CD14-positive monocyte (primary cell): ENCODE data around the gene IGF1. TPM values are rescaled to one million over a fixed set of nuclear protein-coding genes. Genes with fewer than 3 reads are reported as not detected.
A peak's percentile ranks its signal among the peaks of the same experiment; 100 is the strongest.

Experiments used
- DNase-seq, 3 donors: peaks; one replicate each; pipeline ENCODE4 v3.0.0-alpha.2; 2011 to 2022
- H2AFZ ChIP-seq: 2 replicates; pipeline ENCODE4 v1.6.0; 2012; ENCODE audit warnings: mild to moderate bottlenecking, low read depth, low read length, inconsistent platforms; ENCODE audit not compliant: insufficient read depth, poor library complexity, severe bottlenecking
- H3K27ac ChIP-seq, 2 donors: 1 replicate in 1 of 2; 2 replicates in 1 of 2; pipeline ENCODE4 v1.5.1; 2012 to 2013; ENCODE audit warnings: low read length in 2 of 2, control low read depth in 1 of 2, inconsistent platforms in 1 of 2, low read depth in 1 of 2, mild to moderate bottlenecking in 1 of 2
- H3K27me3 ChIP-seq, 2 donors: one replicate each; pipeline versions ENCODE4 v1.6.0 to v1.6.1; 2011 to 2013; ENCODE audit warnings: low read length in 2 of 2; ENCODE audit not compliant: control insufficient read depth in 2 of 2, insufficient read depth in 2 of 2
- H3K36me3 ChIP-seq, 2 donors: replicated peaks in 1 of 2; 1 replicate in 1 of 2; 2 replicates in 1 of 2; pipeline versions ENCODE4 v1.5.1 to v1.6.1; 2012 to 2013; ENCODE audit warnings: low read length in 2 of 2, control low read depth in 1 of 2, inconsistent platforms in 1 of 2, mild to moderate bottlenecking in 1 of 2; ENCODE audit not compliant: insufficient read depth in 2 of 2, control insufficient read depth in 1 of 2
- H3K4me1 ChIP-seq, 2 donors: 1 replicate in 1 of 2; 2 replicates in 1 of 2; pipeline versions ENCODE4 v1.5.1 to v1.6.1; 2012 to 2013; ENCODE audit warnings: low read length in 2 of 2, control low read depth in 1 of 2, inconsistent platforms in 1 of 2, mild to moderate bottlenecking in 1 of 2, moderate library complexity in 1 of 2; ENCODE audit not compliant: insufficient read depth in 2 of 2, control insufficient read depth in 1 of 2
- H3K4me2 ChIP-seq: replicated peaks from 2 replicates; pipeline ENCODE3; 2012; ENCODE audit warnings: low read length, moderate library complexity, mild to moderate bottlenecking; ENCODE audit not compliant: poor library complexity, severe bottlenecking; ENCODE audit errors: extremely low read depth
- H3K4me3 ChIP-seq, 3 experiments: fragments of 200-600 bp in 1 of 3; sonication (generic) in 1 of 3; replicated peaks in 1 of 3; 1 replicate in 2 of 3; 2 replicates in 1 of 3; pipeline ENCODE4 v1.5.1; 2011 to 2013; ENCODE audit warnings: low read length in 3 of 3, mild to moderate bottlenecking in 3 of 3, control low read depth in 2 of 3, low read depth in 2 of 3, inconsistent platforms in 1 of 3, moderate library complexity in 1 of 3
- H3K79me2 ChIP-seq: 2 replicates; pipeline ENCODE4 v1.6.0; 2012; ENCODE audit warnings: mild to moderate bottlenecking, control low read depth, inconsistent platforms, low read length, moderate library complexity; ENCODE audit not compliant: insufficient read depth
- H3K9ac ChIP-seq: 2 replicates; pipeline ENCODE4 v1.6.0; 2017; ENCODE audit warnings: low read length, mild to moderate bottlenecking; ENCODE audit not compliant: insufficient read depth, poor library complexity, severe bottlenecking
- H3K9me3 ChIP-seq, 2 donors: replicated peaks in 1 of 2; 1 replicate in 1 of 2; 2 replicates in 1 of 2; pipeline versions ENCODE4 v1.5.1 to v1.6.1; 2012 to 2013; ENCODE audit warnings: low read length in 2 of 2, control low read depth in 1 of 2; ENCODE audit not compliant: control insufficient read depth in 1 of 2, insufficient read depth in 1 of 2
- H4K20me1 ChIP-seq: 2 replicates; pipeline ENCODE4 v1.6.0; 2012; ENCODE audit warnings: mild to moderate bottlenecking, low read length, control low read depth, moderate library complexity; ENCODE audit not compliant: insufficient read depth
- H3K27ac Mint-ChIP-seq, 7 donors: one replicate each; pipeline ENCODE4 v1.8.0; 2020; ENCODE audit warnings: mild to moderate bottlenecking in 7 of 7, mixed read lengths in 7 of 7, moderate library complexity in 6 of 7, inconsistent platforms in 2 of 7
- H3K27me3 Mint-ChIP-seq, 3 donors: one replicate each; pipeline ENCODE4 v1.8.0; 2021 to 2022; ENCODE audit warnings: low read depth in 3 of 3, mild to moderate bottlenecking in 3 of 3, mixed read lengths in 3 of 3, moderate library complexity in 3 of 3, inconsistent platforms in 1 of 3
- H3K36me3 Mint-ChIP-seq, 2 donors: one replicate each; pipeline ENCODE4 v1.8.0; 2020; ENCODE audit warnings: mixed read lengths in 2 of 2, inconsistent platforms in 1 of 2, mild to moderate bottlenecking in 1 of 2
- H3K4me1 Mint-ChIP-seq: one replicate; pipeline ENCODE4 v1.8.0; 2020; ENCODE audit warnings: mild to moderate bottlenecking, mixed read lengths
- H3K4me3 Mint-ChIP-seq, 2 donors: one replicate each; pipeline ENCODE4 v1.8.0; 2020; ENCODE audit warnings: mild to moderate bottlenecking in 2 of 2, mixed read lengths in 2 of 2, moderate library complexity in 1 of 2
- H3K9me3 Mint-ChIP-seq, 7 donors: one replicate each; pipeline ENCODE4 v1.8.0; 2020 to 2022; ENCODE audit warnings: mixed read lengths in 7 of 7, mild to moderate bottlenecking in 6 of 7, moderate library complexity in 6 of 7, inconsistent platforms in 2 of 7
- WGBS: methylation state at CpG from one replicate; pipeline ENCODE4 v1.1.5; 2013; ENCODE audit warnings: missing lambda C conversion rate; ENCODE audit not compliant: insufficient coverage; 5-methylcytosine and 5-hydroxymethylcytosine counted together
- intact Hi-C, 2 donors: fragments of 100-400 bp; cut with micrococcal nuclease; formaldehyde crosslinking; loops; one replicate each; pipeline versions ENCODE4 v1.15.0 to v1.15.1; 2023
- polyA plus RNA-seq, 3 donors: library from polyadenylated mRNA; depleted of rRNA in 1 of 3; unstranded in 2 of 3; stranded (reverse) in 1 of 3; fragments of 300-500 nt in 2 of 3; fragments of >200 nt in 1 of 3; fragmentation: Illumina TruSeq in 2 of 3; gene quantifications; 1 replicate in 2 of 3; 2 replicates in 1 of 3; pipeline ENCODE4 v1.2.3, GENCODE V29; 2012 to 2021
- TF ChIP-seq, protein P1 (sequence below): fragments of 200-600 bp; IDR thresholded peaks from one replicate; pipeline ENCODE4 v1.8.0; 2022; ENCODE audit warnings: antibody characterized with exemption, mild to moderate bottlenecking

The IGF1 gene
- polyA plus RNA-seq, 3 donors: not detected

DNA sequence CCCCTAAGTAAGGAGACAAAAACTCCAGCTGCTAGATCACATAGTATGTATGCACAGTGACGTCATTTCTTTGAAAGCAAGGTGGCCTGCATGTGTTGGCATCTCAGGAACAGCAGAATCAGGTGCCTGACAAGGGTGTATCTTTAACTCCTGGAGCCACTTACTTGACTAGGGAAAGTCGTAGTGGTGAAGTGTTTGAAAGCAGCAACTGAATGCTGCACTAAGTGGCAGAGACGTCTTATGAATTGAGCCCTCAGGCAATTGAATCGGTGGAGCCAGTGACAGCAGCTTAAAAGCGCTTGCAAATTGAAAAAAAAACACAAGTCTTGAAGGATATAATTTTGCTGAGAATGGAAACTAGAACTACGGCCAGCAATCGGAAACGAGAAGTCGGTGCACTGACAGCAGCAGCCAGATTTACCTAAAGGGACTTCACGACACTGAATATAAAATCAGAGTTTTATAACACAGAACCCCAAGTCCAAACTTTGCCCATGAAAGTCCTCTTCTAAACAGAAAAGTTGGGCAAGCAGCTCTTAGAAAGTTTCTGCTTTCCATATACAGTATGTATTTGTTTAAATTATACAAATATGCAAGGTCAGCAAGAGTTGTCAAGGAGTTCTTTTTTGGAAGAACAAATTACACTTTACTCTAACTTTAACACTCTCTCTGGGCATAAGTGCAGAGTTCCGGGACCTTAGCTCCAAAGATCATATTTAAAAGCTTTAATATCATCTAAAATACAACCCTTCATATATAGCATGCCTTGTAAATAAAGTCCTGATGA, 1.1 kb downstream of the IGF1 start:
- no peak overlapping the region for H3K27ac ChIP-seq
- peak overlapping the region; percentile 17 for H2AFZ ChIP-seq
- H3K27ac Mint-ChIP-seq: no peak overlapping the region
- peaks cover 6% of the 10 kb centered on the region for H3K4me1 Mint-ChIP-seq
- H3K4me1 ChIP-seq: peaks cover 3 to 5% of the 10 kb centered on the region in 2 donors
- H3K79me2 ChIP-seq: no peaks in the 10 kb centered on the region
- peak in 1 of 3 donors; percentile 1 for DNase-seq
- no peak overlapping the region for H3K4me3 ChIP-seq
- TF ChIP-seq, protein P1, sequence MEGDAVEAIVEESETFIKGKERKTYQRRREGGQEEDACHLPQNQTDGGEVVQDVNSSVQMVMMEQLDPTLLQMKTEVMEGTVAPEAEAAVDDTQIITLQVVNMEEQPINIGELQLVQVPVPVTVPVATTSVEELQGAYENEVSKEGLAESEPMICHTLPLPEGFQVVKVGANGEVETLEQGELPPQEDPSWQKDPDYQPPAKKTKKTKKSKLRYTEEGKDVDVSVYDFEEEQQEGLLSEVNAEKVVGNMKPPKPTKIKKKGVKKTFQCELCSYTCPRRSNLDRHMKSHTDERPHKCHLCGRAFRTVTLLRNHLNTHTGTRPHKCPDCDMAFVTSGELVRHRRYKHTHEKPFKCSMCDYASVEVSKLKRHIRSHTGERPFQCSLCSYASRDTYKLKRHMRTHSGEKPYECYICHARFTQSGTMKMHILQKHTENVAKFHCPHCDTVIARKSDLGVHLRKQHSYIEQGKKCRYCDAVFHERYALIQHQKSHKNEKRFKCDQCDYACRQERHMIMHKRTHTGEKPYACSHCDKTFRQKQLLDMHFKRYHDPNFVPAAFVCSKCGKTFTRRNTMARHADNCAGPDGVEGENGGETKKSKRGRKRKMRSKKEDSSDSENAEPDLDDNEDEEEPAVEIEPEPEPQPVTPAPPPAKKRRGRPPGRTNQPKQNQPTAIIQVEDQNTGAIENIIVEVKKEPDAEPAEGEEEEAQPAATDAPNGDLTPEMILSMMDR: no peak
- H3K36me3 ChIP-seq: no peaks in the 10 kb centered on the region
- no peak overlapping the region for H3K4me3 Mint-ChIP-seq
- no peaks in the 10 kb centered on the region for H3K36me3 Mint-ChIP-seq
- WGBS: 40% methylated on average over 9 of the region's 11 CpGs
- peaks cover 0 to 2% (median 0%) of the 10 kb centered on the region in 7 donors for H3K9me3 Mint-ChIP-seq
- intact Hi-C loops: no loop called here
- peaks cover 0 to 2% of the 10 kb centered on the region in 2 donors for H3K27me3 ChIP-seq
- no peaks in the 10 kb centered on the region for H4K20me1 ChIP-seq
- H3K9ac ChIP-seq: no peak overlapping the region
- H3K27me3 Mint-ChIP-seq: peaks cover 6 to 8% (median 6%) of the 10 kb centered on the region in 3 donors
- peak overlapping the region; percentile 18 for H3K4me2 ChIP-seq
- H3K9me3 ChIP-seq: no peaks in the 10 kb centered on the region

DNA sequence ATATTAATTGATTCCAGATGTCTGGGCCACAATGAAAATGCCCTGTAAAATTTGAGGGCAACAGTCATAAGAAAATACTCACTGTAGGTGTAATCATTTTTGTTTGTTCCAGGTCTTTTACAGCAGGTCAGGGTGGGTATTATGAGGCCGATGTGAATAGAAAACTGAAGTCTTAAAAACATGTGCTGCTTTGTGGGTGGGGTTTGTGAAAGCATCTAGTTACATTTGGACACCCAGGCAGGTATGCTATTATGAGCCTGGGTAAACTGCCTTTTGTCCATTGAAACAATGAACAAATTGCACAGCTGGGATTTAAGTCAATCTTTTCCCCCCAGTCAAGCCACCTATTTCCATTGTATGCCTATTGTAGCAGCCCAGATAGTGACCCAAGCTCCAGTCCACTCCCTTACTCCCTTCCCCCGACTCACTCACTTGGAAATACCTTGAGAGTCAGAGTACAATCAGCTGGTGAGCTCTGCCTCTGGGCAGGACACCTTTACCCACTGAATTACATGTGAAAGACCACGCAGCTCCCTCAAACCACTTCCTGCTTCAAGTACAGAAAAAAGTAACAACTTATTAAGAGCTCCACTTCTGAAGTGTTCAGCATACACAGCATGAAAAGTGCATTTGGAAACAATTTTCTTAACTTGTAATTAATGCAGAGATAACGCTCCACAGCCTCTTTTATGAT, 1.8 kb downstream of the IGF1 start:
- intact Hi-C loops: no loop called here
- no peaks in the 10 kb centered on the region for H3K4me1 Mint-ChIP-seq
- peak overlapping the region; percentile 18 for H3K4me2 ChIP-seq

More for the DNA sequence above, 1.8 kb downstream of the IGF1 start:
- H3K27ac ChIP-seq: no peak overlapping the region
- Mint-ChIP-seq H3K4me3 (no peak overlapping the region), H3K36me3 (no peaks in the 10 kb centered on the region), H3K27me3 (peaks cover 6 to 8% (median 6%) of the 10 kb centered on the region in 3 donors), H3K27ac (no peak overlapping the region), H3K9me3 (peaks cover 0 to 2% (median 0%) of the 10 kb centered on the region in 7 donors)
- no peaks in the 10 kb centered on the region for H3K4me1 ChIP-seq
- peaks cover 0 to 2% of the 10 kb centered on the region in 2 donors for H3K27me3 ChIP-seq
- DNase-seq: no peak
- H3K36me3 ChIP-seq: no peaks in the 10 kb centered on the region
- H3K9ac ChIP-seq: no peak overlapping the region
- no peaks in the 10 kb centered on the region for H4K20me1 ChIP-seq
- peak overlapping the region; percentile 17 for H2AFZ ChIP-seq
- TF ChIP-seq, protein P1: no peak
- WGBS: 100% methylated on average over 1 of the region's 4 CpGs
- H3K9me3 ChIP-seq: no peaks in the 10 kb centered on the region
- H3K79me2 ChIP-seq: no peaks in the 10 kb centered on the region
- no peak overlapping the region for H3K4me3 ChIP-seq
